ENCODE data around the gene ZBTB8B.
"Not testable (repeated sequence)": the region's sequence is repeated elsewhere in the genome, so short reads cannot be mapped to it uniquely, and the experiment has no call there.

Gene ZBTB8B

DNA sequence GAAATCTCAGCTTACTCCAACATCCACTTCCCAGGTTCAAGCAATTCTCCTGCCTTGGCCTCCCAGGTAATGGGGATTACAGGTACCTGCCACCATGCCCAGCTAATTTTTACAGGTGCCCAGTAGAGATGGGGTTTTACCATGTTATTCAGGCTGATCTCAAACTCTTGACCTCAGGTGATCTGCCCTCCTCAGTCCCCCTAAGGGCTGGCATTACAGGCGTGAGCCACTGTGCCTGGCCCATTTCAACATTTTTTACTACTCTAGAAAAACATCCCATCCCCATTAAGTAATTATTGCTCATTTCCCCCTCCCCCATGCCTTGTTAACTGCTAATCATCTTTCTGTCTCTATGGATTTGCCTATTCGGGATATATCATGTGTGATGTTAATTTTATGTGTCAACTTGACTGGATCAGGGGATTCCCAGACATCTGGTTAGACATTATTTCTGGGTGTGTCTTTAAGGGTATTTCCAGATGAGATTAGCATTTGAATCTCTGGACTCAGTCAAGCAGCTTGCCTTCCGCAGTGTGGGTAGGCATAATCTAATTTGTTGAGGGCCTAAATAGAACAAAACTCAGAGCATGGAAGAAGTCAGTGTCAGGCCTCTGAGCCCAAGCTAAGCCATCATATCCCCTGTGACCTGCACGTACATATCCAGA lies 33.0 kb upstream of the ZBTB8B start:
- Histone ChIP-seq H3K4me3 (ENCODE audit: low read depth, low read length) (no peak overlapping the region), H3K4me2 (ENCODE audit: low read length) (no peak overlapping the region), H3K36me3 (ENCODE audit: control insufficient read depth, insufficient read depth, low read length) (no peaks in the 10 kb centered on the region), H3K9ac (no peak overlapping the region), H3K9me3 (ENCODE audit: control insufficient read depth, low read length) (no peaks in the 10 kb centered on the region), H2AFZ (no peak overlapping the region), H3K27me3 (ENCODE audit: control insufficient read depth, insufficient read depth, low read length) (no peaks in the 10 kb centered on the region), H3K27ac (no peak overlapping the region), H3K79me2 (no peaks in the 10 kb centered on the region), H3K4me1 (no peaks in the 10 kb centered on the region)
- TF ChIP-seq, protein P1, sequence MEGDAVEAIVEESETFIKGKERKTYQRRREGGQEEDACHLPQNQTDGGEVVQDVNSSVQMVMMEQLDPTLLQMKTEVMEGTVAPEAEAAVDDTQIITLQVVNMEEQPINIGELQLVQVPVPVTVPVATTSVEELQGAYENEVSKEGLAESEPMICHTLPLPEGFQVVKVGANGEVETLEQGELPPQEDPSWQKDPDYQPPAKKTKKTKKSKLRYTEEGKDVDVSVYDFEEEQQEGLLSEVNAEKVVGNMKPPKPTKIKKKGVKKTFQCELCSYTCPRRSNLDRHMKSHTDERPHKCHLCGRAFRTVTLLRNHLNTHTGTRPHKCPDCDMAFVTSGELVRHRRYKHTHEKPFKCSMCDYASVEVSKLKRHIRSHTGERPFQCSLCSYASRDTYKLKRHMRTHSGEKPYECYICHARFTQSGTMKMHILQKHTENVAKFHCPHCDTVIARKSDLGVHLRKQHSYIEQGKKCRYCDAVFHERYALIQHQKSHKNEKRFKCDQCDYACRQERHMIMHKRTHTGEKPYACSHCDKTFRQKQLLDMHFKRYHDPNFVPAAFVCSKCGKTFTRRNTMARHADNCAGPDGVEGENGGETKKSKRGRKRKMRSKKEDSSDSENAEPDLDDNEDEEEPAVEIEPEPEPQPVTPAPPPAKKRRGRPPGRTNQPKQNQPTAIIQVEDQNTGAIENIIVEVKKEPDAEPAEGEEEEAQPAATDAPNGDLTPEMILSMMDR (IDR thresholded peaks at IDR 0.05): no peak

GRCh38 chr1:32438136-32438535 lies 26.7 kb upstream of the ZBTB8B start:
- Histone ChIP-seq H3K4me2 (ENCODE audit: low read length) (no peak overlapping the region), H3K36me3 (ENCODE audit: control insufficient read depth, insufficient read depth, low read length) (no peaks in the 10 kb centered on the region), H3K27me3 (ENCODE audit: control insufficient read depth, insufficient read depth, low read length) (no peaks in the 10 kb centered on the region), H3K9me3 (ENCODE audit: control insufficient read depth, low read length) (no peaks in the 10 kb centered on the region), H3K4me3 (ENCODE audit: low read depth, low read length) (no peak overlapping the region), H3K9ac (no peak overlapping the region), H3K79me2 (no peaks in the 10 kb centered on the region), H3K4me1 (no peaks in the 10 kb centered on the region), H3K27ac (no peak overlapping the region), H2AFZ (no peak overlapping the region)
- TF ChIP-seq, protein P1 (IDR thresholded peaks at IDR 0.05): no peak

GRCh38 chr1:32438777-32439176 lies 26.1 kb upstream of the ZBTB8B start:
- H2AFZ ChIP-seq: not testable (repeated sequence)

DNA sequence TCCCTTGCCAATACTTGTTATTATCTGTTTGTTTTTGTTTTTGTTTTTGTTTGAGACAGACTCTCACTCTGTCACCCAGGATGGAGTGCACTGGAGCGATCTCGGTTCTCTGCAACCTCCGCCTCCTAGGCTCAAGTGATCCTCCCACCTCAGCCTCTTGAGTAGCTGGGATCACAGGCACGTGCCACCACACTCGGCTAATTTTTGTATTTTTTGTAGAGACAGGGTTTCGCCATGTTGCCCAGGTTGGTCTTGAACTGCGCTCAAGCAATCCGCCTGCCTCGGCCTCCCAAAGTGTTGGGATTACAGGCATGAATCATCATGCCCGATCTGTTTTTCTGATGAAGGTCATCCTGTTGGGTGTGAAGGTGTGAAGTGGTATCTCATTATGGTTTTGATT lies 23.4 kb upstream of the ZBTB8B start:
- H3K79me2 ChIP-seq; H3K9ac ChIP-seq; H3K9me3 ChIP-seq (ENCODE audit: control insufficient read depth, low read length); H3K27ac ChIP-seq; H3K4me3 ChIP-seq (ENCODE audit: low read depth, low read length); H2AFZ ChIP-seq; H3K4me2 ChIP-seq (ENCODE audit: low read length); H3K4me1 ChIP-seq; H3K36me3 ChIP-seq (ENCODE audit: control insufficient read depth, insufficient read depth, low read length); H3K27me3 ChIP-seq (ENCODE audit: control insufficient read depth, insufficient read depth, low read length): not testable (repeated sequence)

More at GRCh38 chr1:32438777-32439176, 26.1 kb upstream of the ZBTB8B start:
- not testable (repeated sequence) for H3K27ac ChIP-seq; H3K79me2 ChIP-seq; H3K9me3 ChIP-seq (ENCODE audit: control insufficient read depth, low read length); H3K9ac ChIP-seq; H3K4me2 ChIP-seq (ENCODE audit: low read length); H3K36me3 ChIP-seq (ENCODE audit: control insufficient read depth, insufficient read depth, low read length); H3K4me1 ChIP-seq; H3K27me3 ChIP-seq (ENCODE audit: control insufficient read depth, insufficient read depth, low read length); H3K4me3 ChIP-seq (ENCODE audit: low read depth, low read length)

GRCh38 chr1:32447469-32448185 lies 17.2 kb upstream of the ZBTB8B start:
- Histone ChIP-seq H3K27ac (no peak overlapping the region), H3K4me1 (no peaks in the 10 kb centered on the region), H3K36me3 (ENCODE audit: control insufficient read depth, insufficient read depth, low read length) (no peaks in the 10 kb centered on the region), H3K79me2 (no peaks in the 10 kb centered on the region), H2AFZ (no peak overlapping the region), H3K4me3 (ENCODE audit: low read depth, low read length) (no peak overlapping the region), H3K9me3 (ENCODE audit: control insufficient read depth, low read length) (no peaks in the 10 kb centered on the region), H3K27me3 (ENCODE audit: control insufficient read depth, insufficient read depth, low read length) (no peaks in the 10 kb centered on the region), H3K9ac (no peak overlapping the region), H3K4me2 (ENCODE audit: low read length) (no peak overlapping the region)
- TF ChIP-seq, protein P1 (IDR thresholded peaks at IDR 0.05): no peak

Measured in parathyroid adenoma (tissue), 2 donors.